Duodenal mucosa (tissue), 2 donors: ENCODE results near the gene TAMALIN.

Experiments
- H3K27ac ChIP-seq: one replicate; pipeline ENCODE4 v1.7.0; 2013; ENCODE audit warnings: low read depth, low read length
- H3K27me3 ChIP-seq, 2 donors: one replicate each; pipeline ENCODE4 v1.7.0; 2013; ENCODE audit warnings: low read length in 2 of 2, control low read depth in 1 of 2; ENCODE audit not compliant: insufficient read depth in 2 of 2, control insufficient read depth in 1 of 2
- H3K36me3 ChIP-seq, 2 donors: one replicate each; pipeline ENCODE4 v1.7.0; 2013; ENCODE audit warnings: low read length in 2 of 2, control low read depth in 1 of 2; ENCODE audit not compliant: insufficient read depth in 2 of 2, control insufficient read depth in 1 of 2
- H3K4me1 ChIP-seq, 2 donors: one replicate each; pipeline ENCODE4 v1.7.0; 2013; ENCODE audit warnings: low read length in 2 of 2, control low read depth in 1 of 2; ENCODE audit not compliant: insufficient read depth in 2 of 2, control insufficient read depth in 1 of 2
- H3K4me3 ChIP-seq, 2 donors: one replicate each; pipeline ENCODE4 v1.7.0; 2013; ENCODE audit warnings: low read length in 2 of 2, low read depth in 1 of 2
- H3K9ac ChIP-seq, 2 donors: one replicate each; pipeline ENCODE4 v1.7.0; 2013; ENCODE audit warnings: low read length in 2 of 2, low read depth in 1 of 2
- H3K9me3 ChIP-seq, 2 donors: one replicate each; pipeline ENCODE4 v1.7.0; 2013; ENCODE audit warnings: low read length in 2 of 2, control low read depth in 1 of 2; ENCODE audit not compliant: control insufficient read depth in 1 of 2

TAMALIN gene

DNA sequence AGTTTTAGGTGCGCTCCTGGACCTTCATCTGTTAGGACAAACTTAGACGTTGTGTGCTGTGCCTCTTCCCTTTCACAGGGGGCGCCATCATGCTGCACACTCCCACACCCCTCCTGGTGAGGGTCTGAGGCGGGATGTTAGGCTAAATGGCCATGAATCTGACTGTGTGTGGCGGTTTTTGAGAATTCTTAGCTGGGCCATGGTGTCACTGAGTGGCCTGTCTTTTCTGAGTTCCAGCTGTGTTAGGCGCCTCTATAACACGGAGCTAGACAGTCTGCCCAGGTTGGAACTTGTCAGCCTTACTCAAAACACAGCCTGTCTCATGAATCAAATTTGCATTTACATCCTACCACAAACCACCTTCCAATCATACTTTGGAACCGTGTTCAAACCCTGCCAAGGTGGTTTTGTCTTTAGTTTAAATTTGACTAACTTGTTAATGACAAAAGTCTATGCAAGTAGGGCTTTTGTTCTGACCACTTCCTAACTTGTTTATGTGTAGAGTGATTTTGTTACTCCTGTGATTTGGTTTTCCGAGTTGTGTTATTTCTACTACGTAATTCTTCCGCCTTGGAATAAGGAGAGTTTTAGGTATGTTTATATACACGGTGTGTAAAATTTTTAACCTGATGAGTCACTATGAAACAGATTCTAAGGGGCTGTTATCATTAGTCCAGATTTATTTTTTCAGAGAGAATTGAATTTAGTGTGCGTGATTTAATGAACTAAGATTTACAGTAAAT, 35.7 kb upstream of the TAMALIN start:
- H3K36me3 ChIP-seq: peaks cover 9 to 10% of the 10 kb centered on the region in 2 donors
- H3K27ac ChIP-seq: no peak overlapping the region
- H3K4me3 ChIP-seq: peak overlapping the region in 1 of 2 donors; percentile 17
- H3K4me1 ChIP-seq: peaks cover 61 to 68% of the 10 kb centered on the region in 2 donors
- H3K9ac ChIP-seq: peak overlapping the region in 1 of 2 donors; percentile 2
- no peaks in the 10 kb centered on the region for H3K27me3 ChIP-seq
- no peaks in the 10 kb centered on the region for H3K9me3 ChIP-seq

DNA sequence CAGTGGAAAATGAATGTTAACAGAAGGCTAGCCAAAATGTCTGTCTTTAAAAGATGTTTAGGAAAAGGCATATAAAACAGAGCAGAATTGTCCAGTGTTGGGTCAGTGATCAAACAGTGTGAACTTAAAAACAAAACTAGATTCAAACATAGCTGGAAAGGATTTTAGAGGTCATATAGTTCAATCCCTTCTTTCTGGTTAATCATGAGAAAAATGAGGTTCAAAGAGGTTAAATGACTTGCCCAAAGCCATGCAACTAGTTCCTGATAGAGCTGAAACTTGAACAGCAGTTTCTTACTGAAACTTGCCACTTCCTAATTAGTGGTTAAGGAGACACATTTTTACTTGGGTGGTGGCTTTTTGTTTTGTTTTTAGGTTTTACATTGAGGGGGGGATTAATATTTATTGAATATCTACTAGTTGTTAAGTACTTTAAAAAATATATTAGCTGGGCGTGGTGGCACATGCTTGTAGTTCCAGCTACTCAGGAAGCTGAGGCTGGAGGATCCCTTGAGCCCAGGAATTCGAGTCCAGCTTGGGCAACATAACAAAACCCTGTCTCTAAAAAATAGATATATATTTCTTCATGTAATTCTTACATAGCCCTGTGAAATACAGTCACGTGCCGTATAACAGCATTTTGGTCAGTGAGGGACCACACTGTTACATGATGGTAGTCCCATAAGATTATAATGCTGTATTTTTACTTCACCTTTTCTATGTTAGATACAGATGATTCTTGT, 34.9 kb upstream of the TAMALIN start:
- H3K4me1 ChIP-seq: peaks cover 61 to 68% of the 10 kb centered on the region in 2 donors
- peak overlapping the region; percentile 25 for H3K27ac ChIP-seq
- H3K4me3 ChIP-seq: peak overlapping the region; percentile 16 to 33
- H3K9ac ChIP-seq: no peak overlapping the region
- no peaks in the 10 kb centered on the region for H3K9me3 ChIP-seq
- peaks cover 17 to 18% of the 10 kb centered on the region in 2 donors for H3K36me3 ChIP-seq
- no peaks in the 10 kb centered on the region for H3K27me3 ChIP-seq

DNA sequence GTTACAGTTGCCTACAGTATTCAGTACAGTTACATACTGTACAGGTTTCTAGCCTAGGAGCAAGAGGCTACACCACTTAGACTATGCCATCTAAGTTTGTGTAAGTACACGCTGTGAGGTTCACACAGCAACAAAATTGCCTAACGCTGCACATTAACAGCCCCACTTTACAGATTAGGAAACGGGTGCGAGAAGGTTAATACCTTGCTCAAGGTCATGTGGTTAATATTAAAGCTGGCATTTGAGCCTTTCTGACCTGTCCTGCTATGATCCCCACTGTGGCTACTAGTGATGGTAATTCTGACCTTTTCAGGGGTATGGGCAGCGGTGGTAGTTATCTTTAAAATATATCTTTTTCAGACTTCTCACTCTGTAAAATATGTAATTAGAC, 34.3 kb upstream of the TAMALIN start:
- no peak overlapping the region for H3K27ac ChIP-seq
- no peaks in the 10 kb centered on the region for H3K9me3 ChIP-seq
- peak overlapping the region; percentile 16 to 33 for H3K4me3 ChIP-seq
- no peaks in the 10 kb centered on the region for H3K27me3 ChIP-seq
- H3K9ac ChIP-seq: no peak overlapping the region
- H3K36me3 ChIP-seq: peaks cover 19 to 23% of the 10 kb centered on the region in 2 donors
- H3K4me1 ChIP-seq: peaks cover 61 to 68% of the 10 kb centered on the region in 2 donors

DNA sequence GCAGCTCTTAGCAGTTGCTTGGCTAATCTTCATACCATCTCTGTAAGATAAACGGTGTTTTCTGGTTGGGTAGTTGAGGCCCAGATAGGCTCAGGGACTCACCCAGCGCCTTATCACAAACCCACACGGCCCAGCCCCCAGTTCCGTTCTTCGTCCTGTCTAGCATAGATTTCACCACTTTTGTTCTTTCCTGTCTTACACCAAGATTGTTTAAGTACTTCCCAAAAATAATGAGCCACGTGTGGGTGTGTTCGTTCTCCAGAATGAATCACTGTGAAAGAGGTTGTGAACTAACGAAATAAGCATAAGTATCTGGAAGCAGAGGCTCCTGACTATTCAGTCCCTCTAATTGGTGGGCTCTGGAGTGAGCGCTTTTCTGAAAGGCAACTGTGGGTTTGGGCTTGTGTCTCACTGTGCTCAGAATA, 33.9 kb upstream of the TAMALIN start:
- Histone ChIP-seq H3K36me3 (peaks cover 21 to 27% of the 10 kb centered on the region in 2 donors), H3K9ac (no peak overlapping the region), H3K27ac (no peak overlapping the region), H3K4me1 (peaks cover 61 to 68% of the 10 kb centered on the region in 2 donors), H3K4me3 (peak overlapping the region in 1 of 2 donors; percentile 33), H3K27me3 (no peaks in the 10 kb centered on the region), H3K9me3 (no peaks in the 10 kb centered on the region)

DNA sequence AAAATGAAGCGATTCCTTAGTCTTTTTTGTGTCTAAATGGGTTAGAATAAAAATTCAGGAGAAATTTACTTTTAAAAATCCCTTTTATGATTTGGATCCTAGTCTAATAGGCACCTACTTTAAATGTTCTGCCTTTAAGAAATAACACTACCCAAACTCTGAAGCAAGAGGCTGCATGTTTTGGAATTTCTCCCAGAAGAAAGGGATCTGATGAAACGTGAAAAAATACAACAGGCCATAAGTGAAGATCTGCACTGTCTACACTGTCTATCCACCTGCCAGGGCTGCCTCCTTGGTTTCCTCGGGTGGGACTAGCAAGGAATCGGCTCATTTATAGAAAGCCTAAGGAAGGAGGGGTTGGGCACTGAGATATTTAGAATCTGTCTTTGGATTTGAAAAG, 33.2 kb upstream of the TAMALIN start:
- H3K4me1 ChIP-seq: peaks cover 59 to 63% of the 10 kb centered on the region in 2 donors
- no peak overlapping the region for H3K27ac ChIP-seq
- no peak overlapping the region for H3K4me3 ChIP-seq

DNA sequence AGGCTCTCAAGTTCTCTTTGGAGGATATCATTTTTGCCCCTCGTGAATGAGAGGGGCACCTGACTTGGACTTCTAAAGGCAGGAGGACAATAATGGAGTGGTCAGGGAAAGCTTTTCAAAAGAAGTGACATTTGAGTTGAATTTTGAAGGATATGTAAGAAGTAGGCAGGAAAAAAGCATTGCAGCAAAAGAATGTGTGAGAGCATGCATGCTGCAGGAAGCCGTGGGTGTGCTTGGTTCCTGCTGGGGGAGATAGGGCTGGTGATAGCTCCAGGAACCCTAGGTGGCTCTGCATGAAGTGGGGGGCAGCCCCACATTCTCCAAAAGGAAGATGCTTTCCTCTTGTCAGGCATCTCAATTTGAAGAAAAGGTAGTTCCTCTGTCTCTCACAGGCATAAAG, 32.1 kb upstream of the TAMALIN start:
- Histone ChIP-seq H3K9ac (no peak overlapping the region), H3K27me3 (no peaks in the 10 kb centered on the region), H3K4me3 (no peak overlapping the region), H3K27ac (no peak overlapping the region), H3K4me1 (peaks cover 48 to 55% of the 10 kb centered on the region in 2 donors), H3K36me3 (peaks cover 24 to 31% of the 10 kb centered on the region in 2 donors), H3K9me3 (no peaks in the 10 kb centered on the region)

More for the DNA sequence above, 33.2 kb upstream of the TAMALIN start:
- Histone ChIP-seq H3K9me3 (no peaks in the 10 kb centered on the region), H3K9ac (no peak overlapping the region), H3K36me3 (peaks cover 24 to 31% of the 10 kb centered on the region in 2 donors), H3K27me3 (no peaks in the 10 kb centered on the region)

DNA sequence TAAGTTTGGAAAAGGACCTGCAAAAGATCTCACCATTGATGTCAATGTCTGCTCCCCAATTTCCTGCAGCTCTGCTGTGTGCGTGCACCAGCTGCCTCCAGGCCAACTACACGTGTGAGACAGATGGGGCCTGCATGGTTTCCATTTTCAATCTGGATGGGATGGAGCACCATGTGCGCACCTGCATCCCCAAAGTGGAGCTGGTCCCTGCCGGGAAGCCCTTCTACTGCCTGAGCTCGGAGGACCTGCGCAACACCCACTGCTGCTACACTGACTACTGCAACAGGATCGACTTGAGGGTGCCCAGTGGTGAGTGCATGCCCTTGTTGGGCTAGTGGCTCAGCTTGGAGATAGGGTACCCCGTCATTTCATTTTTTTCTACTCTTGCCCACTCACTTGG, 31.6 kb upstream of the TAMALIN start:
- Histone ChIP-seq H3K27ac (no peak overlapping the region), H3K4me1 (peaks cover 43 to 49% of the 10 kb centered on the region in 2 donors), H3K4me3 (no peak overlapping the region), H3K36me3 (peaks cover 24 to 31% of the 10 kb centered on the region in 2 donors), H3K9me3 (no peaks in the 10 kb centered on the region), H3K9ac (no peak overlapping the region), H3K27me3 (no peaks in the 10 kb centered on the region)

DNA sequence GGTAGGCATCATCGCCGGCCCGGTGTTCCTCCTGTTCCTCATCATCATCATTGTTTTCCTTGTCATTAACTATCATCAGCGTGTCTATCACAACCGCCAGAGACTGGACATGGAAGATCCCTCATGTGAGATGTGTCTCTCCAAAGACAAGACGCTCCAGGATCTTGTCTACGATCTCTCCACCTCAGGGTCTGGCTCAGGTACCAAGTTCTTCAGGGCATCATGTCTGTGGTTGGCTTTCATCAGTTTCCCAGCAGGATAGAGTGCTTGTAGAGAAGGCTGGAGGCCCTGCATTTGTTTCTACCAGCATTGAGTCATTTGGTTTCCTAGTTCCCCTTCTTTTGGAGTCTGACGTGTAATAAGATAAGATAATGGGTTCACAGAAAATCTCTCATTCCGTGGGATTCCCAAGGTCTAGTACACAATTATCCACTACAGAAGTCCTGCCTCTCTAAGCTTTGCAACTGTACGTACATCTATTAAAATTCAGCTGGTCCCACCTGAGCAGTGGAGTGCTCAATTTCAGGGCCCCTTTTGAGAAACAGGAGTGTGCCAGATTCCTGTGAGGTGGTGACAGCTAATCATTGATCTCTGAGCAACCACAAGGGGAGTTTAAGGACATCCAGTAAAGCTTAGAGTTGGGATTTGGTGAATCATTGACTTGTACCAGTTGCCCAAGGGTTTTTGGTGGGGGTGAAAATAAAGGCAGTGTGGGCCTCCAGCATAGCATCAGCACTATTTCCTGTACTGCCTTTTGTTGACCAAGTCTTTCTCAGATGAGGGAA, 30.2 kb upstream of the TAMALIN start:
- H3K4me1 ChIP-seq: peaks cover 36% of the 10 kb centered on the region in 2 donors
- H3K4me3 ChIP-seq: no peak overlapping the region
- no peak overlapping the region for H3K27ac ChIP-seq
- no peaks in the 10 kb centered on the region for H3K9me3 ChIP-seq
- peaks cover 34 to 41% of the 10 kb centered on the region in 2 donors for H3K36me3 ChIP-seq
- no peaks in the 10 kb centered on the region for H3K27me3 ChIP-seq
- H3K9ac ChIP-seq: no peak overlapping the region

DNA sequence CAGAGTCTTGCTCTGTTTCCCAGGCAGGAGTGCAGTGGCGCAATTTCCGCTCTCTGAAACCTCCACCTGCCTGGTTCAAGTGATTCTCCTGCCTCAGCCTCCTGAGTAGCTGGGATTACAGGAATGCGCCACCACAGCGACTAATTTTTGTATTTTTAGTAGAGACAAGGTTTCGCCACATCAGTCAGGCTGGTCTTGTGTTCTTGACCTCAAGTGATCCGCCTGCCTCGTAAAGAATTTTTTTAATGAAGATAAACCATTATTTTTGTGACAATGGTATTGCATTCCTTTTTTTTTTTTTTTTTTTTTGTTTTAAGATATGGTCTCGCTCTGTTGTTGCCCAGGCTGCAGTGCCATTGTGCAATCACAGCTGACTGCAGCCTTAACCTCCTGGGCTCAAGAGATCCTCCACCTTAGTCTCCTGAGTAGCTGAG, 29.4 kb upstream of the TAMALIN start:
- H3K9ac ChIP-seq: no peak overlapping the region
- peaks cover 28 to 29% of the 10 kb centered on the region in 2 donors for H3K4me1 ChIP-seq
- no peaks in the 10 kb centered on the region for H3K9me3 ChIP-seq
- no peak overlapping the region for H3K27ac ChIP-seq
- peaks cover 40 to 48% of the 10 kb centered on the region in 2 donors for H3K36me3 ChIP-seq
- H3K4me3 ChIP-seq: no peak overlapping the region
- H3K27me3 ChIP-seq: no peaks in the 10 kb centered on the region
